ENCODE results near the gene FZR1. TPM values are rescaled to one million over a fixed set of nuclear protein-coding genes. Genes with fewer than 3 reads are reported as not detected.

The FZR1 gene
- total RNA-seq, 1 donor from 2014 or later: 16.4 TPM

DNA sequence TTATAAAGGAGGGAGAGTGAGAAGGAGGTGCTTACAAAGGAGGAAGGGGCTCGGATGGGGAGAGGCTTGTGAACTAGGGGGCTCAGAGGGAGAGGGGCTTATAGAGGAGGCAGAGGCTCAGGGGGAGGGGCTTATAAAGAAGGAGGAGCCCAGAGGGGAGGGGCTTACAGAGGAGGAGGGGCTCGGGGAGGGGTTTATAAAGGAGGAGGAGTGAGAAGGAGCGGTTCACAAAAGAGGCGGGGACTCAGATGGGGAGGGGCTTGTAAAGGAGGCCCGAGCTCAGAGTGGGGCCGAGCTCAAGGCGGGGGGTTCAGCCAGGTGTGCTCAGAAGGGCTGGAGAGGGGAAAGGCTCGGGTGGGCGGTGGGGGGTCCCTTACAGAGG, 26.3 kb upstream of the FZR1 start:
- H3K9me3 Mint-ChIP-seq: no peaks in the 10 kb centered on the region
- no peak for DNase-seq (ENCODE audit: low spot score)
- Histone ChIP-seq H4K20me1 (ENCODE audit: low read depth) (no peaks in the 10 kb centered on the region), H3K4me3 (no peak overlapping the region), H3K9ac (no peak overlapping the region), H2AFZ (replicated peaks) (no peak overlapping the region), H3K36me3 (no peaks in the 10 kb centered on the region), H3K27ac (no peak overlapping the region), H3K79me2 (ENCODE audit: low read depth) (no peaks in the 10 kb centered on the region), H3K9me3 (ENCODE audit: low read depth) (no peaks in the 10 kb centered on the region), H3K27me3 (peaks cover 23% of the 10 kb centered on the region), H3K4me2 (no peak overlapping the region), H3F3A (ENCODE audit: low read depth) (peaks cover 7% of the 10 kb centered on the region), H3K4me1 (no peaks in the 10 kb centered on the region)
- TF ChIP-seq, protein P1, sequence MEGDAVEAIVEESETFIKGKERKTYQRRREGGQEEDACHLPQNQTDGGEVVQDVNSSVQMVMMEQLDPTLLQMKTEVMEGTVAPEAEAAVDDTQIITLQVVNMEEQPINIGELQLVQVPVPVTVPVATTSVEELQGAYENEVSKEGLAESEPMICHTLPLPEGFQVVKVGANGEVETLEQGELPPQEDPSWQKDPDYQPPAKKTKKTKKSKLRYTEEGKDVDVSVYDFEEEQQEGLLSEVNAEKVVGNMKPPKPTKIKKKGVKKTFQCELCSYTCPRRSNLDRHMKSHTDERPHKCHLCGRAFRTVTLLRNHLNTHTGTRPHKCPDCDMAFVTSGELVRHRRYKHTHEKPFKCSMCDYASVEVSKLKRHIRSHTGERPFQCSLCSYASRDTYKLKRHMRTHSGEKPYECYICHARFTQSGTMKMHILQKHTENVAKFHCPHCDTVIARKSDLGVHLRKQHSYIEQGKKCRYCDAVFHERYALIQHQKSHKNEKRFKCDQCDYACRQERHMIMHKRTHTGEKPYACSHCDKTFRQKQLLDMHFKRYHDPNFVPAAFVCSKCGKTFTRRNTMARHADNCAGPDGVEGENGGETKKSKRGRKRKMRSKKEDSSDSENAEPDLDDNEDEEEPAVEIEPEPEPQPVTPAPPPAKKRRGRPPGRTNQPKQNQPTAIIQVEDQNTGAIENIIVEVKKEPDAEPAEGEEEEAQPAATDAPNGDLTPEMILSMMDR (IDR thresholded peaks at IDR 0.05): no peak
- TF ChIP-seq EZH2phosphoT487 (IDR thresholded peaks at IDR 0.05) (no peak), EZH2 (IDR thresholded peaks at IDR 0.05) (no peak)
- H3K27ac Mint-ChIP-seq: no peak overlapping the region
- no peaks in the 10 kb centered on the region for H3K36me3 Mint-ChIP-seq
- H3K4me1 Mint-ChIP-seq: peaks cover 14% of the 10 kb centered on the region
- H3K27me3 Mint-ChIP-seq (ENCODE audit: insufficient read depth, low read depth): peaks cover 17% of the 10 kb centered on the region
- no peak overlapping the region for H3K4me3 Mint-ChIP-seq

DNA sequence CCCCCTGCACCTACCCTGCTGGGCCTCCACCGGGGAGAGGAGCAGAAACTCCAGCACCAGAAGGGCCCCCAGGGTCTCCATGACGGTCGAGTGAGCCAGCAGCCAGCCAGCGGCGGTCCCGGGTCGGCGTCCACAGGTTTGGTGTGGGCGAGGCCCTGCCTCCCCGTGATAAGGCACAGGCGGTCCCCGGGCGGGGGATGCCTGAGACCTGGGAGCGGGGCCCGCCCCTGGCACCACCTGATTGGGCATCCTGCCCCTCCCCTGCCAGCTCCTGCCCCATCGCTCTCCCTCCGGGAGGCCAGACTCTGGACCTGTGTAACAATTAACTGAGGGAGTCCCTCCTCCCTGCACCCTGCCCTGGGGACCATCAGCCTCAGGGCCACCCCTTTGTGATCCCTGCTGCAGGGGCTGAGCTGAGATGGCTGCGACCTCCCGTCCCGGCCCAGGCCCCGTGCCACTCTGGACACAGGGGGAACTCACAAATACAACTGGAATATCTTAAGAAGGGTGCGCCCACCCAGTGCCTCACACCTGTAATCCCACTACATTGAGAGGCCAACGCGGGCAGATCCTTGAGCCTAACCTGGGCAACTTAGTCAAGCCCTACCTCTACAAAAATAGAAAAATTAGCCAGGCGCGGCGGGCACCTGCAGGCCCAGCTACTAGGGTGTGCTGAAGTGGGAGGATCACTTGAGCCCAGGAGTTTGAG, 25.6 kb upstream of the FZR1 start, which contains the start of gene SMIM24:
TSS of gene SMIM24 (minus strand) at position 143 of the 709 bp plus-strand sequence. CDS start at position 81, 62 bp downstream.
- H3K4me3 ChIP-seq: no peak within 1 kb of the TSS
- H3K27ac Mint-ChIP-seq: no peak within 1 kb of the TSS

DNA sequence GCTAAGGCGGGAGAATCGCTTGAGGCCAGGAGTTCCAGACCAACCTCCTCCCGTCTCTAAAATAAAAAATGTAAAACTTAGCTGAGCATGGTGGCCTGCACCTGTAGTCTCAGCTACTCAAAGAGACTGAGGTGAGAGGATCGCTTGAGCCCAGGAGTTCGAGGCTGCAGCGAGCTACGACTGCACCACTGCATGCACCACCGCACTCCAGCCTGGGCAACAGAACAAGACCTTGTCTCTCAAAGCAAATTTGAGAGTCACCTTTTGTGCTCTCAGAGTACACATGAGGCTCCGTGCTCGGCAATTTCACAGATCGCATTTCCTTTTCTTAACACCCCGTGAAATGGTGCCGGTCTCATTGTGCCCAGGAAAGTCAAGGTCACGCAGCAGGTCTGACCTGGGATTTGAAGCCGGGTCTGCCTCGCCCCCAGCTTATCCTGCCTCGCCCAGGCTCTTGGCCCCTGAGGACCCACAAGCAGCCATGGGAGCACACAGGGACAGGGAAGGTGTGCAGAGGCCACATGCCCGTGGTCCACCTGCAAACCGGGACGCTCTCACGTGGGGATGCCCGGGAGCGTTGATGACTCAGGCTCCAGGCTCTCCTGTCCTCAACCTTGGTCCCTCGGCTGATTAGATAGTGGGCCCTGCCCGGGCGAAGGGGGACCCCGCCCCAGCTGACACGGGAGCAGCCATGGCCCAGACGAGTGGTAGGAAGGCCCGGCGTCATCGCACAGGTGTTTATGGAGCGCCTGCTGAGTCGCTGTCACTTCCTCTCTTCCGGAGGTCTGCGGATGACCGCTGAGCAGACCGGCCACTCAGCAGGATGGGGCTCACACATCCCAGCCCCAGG, 24.6 kb upstream of the FZR1 start:
- no peak overlapping the region for H3K9ac ChIP-seq
- no peaks in the 10 kb centered on the region for H4K20me1 ChIP-seq (ENCODE audit: low read depth)
- H3F3A ChIP-seq (ENCODE audit: low read depth): peaks cover 7% of the 10 kb centered on the region
- H3K27ac ChIP-seq: no peak overlapping the region
- no peaks in the 10 kb centered on the region for H3K4me1 ChIP-seq
- H3K9me3 ChIP-seq (ENCODE audit: low read depth): no peaks in the 10 kb centered on the region
- Mint-ChIP-seq H3K9me3 (no peaks in the 10 kb centered on the region), H3K4me1 (peaks cover 14% of the 10 kb centered on the region), H3K36me3 (no peaks in the 10 kb centered on the region), H3K27ac (no peak overlapping the region), H3K27me3 (ENCODE audit: insufficient read depth, low read depth) (peaks cover 19% of the 10 kb centered on the region), H3K4me3 (no peak overlapping the region)
- no peak for DNase-seq (ENCODE audit: low spot score)
- H3K4me3 ChIP-seq: no peak overlapping the region
- no peak overlapping the region for H3K4me2 ChIP-seq
- H3K36me3 ChIP-seq: no peaks in the 10 kb centered on the region
- peaks cover 17% of the 10 kb centered on the region for H3K27me3 ChIP-seq
- no peaks in the 10 kb centered on the region for H3K79me2 ChIP-seq (ENCODE audit: low read depth)
- TF ChIP-seq, protein P1 (IDR thresholded peaks at IDR 0.05): no peak
- TF ChIP-seq EZH2 (IDR thresholded peaks at IDR 0.05) (no peak), EZH2phosphoT487 (IDR thresholded peaks at IDR 0.05) (no peak)
- H2AFZ ChIP-seq (replicated peaks): no peak overlapping the region

More for the DNA sequence above, 25.6 kb upstream of the FZR1 start, which contains the start of gene SMIM24:
- H3K4me1 ChIP-seq: no peaks in the 10 kb centered on the region
- peaks cover 17% of the 10 kb centered on the region for H3K27me3 ChIP-seq
- H3F3A ChIP-seq (ENCODE audit: low read depth): peaks cover 7% of the 10 kb centered on the region
- H3K9me3 ChIP-seq (ENCODE audit: low read depth): no peaks in the 10 kb centered on the region
- H3K79me2 ChIP-seq (ENCODE audit: low read depth): no peaks in the 10 kb centered on the region
- no peak within 1 kb of the TSS for H2AFZ ChIP-seq (replicated peaks)
- no peak within 1 kb of the TSS for H3K27ac ChIP-seq
- H3K4me2 ChIP-seq: no peak within 1 kb of the TSS
- no peaks in the 10 kb centered on the region for H3K36me3 Mint-ChIP-seq
- H3K4me3 Mint-ChIP-seq: no peak within 1 kb of the TSS
- H3K9ac ChIP-seq: no peak within 1 kb of the TSS
- peaks cover 18% of the 10 kb centered on the region for H3K27me3 Mint-ChIP-seq (ENCODE audit: insufficient read depth, low read depth)
- H3K36me3 ChIP-seq: no peaks in the 10 kb centered on the region
- no peaks in the 10 kb centered on the region for H3K9me3 Mint-ChIP-seq
- no peaks in the 10 kb centered on the region for H4K20me1 ChIP-seq (ENCODE audit: low read depth)
- TF ChIP-seq EZH2 (IDR thresholded peaks at IDR 0.05) (no peak), EZH2phosphoT487 (IDR thresholded peaks at IDR 0.05) (no peak)
- TF ChIP-seq, protein P1 (IDR thresholded peaks at IDR 0.05): no peak
- DNase-seq (ENCODE audit: low spot score): no peak
- H3K4me1 Mint-ChIP-seq: peaks cover 14% of the 10 kb centered on the region
